GM12872 (cell line): ENCODE results near the gene COA1.

Experiments
- TF ChIP-seq, protein P1 (sequence below): IDR thresholded peaks from 3 replicates; pipeline ENCODE4 v1.5.1; 2011; ENCODE audit warnings: low read depth, mild to moderate bottlenecking, low read length, moderate library complexity; ENCODE audit not compliant: insufficient read depth

Gene COA1

DNA sequence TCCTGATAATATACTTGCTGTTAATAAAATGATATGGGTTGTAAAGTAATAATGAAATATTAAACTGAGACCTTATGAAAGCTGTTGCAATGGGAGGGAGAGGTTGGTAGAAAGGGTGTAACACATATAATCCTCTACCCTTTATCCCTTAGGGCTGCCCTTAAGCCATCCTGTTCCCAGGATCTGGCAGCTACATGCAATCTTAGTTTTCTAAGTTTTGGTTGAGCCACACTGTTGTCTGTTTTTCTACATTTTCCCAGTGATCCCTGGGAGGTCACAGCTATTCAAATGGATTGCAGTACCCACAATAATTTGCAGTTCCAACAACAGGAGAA is 6.3 kb downstream of the COA1 start:
- TF ChIP-seq, protein P1, sequence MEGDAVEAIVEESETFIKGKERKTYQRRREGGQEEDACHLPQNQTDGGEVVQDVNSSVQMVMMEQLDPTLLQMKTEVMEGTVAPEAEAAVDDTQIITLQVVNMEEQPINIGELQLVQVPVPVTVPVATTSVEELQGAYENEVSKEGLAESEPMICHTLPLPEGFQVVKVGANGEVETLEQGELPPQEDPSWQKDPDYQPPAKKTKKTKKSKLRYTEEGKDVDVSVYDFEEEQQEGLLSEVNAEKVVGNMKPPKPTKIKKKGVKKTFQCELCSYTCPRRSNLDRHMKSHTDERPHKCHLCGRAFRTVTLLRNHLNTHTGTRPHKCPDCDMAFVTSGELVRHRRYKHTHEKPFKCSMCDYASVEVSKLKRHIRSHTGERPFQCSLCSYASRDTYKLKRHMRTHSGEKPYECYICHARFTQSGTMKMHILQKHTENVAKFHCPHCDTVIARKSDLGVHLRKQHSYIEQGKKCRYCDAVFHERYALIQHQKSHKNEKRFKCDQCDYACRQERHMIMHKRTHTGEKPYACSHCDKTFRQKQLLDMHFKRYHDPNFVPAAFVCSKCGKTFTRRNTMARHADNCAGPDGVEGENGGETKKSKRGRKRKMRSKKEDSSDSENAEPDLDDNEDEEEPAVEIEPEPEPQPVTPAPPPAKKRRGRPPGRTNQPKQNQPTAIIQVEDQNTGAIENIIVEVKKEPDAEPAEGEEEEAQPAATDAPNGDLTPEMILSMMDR: no peak

DNA sequence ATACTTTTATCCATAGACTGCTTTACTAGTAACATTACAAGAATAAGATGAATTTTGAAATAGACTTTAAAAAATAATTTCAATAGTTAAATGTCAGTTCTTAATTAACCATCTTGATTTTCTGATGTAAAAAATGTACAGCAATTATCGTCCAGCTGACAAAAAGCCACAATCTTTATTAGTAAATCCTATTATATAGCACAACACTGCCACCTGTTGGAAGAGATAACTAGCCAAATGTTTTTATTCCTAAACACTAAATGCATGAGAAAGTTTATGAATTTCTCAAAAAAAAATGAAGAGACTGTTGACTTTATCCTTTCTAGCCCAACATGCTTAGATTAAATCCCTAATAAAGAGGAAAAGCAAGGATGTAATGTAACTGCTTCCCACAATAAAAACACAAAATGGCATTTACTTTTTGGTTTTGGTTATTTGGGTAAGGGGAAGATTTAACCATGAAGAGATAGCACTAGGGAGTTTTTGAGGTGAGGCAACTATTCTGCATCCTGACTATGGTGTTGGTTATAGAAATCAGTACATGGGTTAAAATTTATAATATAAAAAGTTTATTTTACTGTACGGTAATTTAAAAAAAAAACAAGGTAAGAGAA is 8.0 kb downstream of the COA1 start:
- TF ChIP-seq, protein P1: peak; percentile 46; the same call in 2 of the 3 replicates

DNA sequence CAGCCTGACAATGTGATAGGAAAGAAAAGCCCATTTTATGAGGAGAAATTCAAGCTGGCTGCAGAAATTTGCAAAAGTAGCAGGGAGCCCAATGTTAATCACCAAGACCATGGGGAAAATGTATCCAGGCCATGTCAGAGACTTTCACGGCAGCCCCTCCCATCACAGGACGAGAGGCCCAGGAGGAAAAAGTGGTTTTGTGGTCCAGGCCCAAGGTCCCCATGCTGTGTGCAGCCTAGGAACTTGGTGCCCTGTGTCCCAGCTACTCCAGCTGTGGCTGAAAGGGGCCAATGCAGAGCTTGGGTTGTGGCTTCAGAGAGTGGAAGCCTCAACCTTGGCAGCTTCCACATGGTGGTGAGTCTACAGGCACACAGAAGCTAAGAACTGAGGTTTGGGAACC is 12.7 kb downstream of the COA1 start:
- TF ChIP-seq, protein P1: no peak

DNA sequence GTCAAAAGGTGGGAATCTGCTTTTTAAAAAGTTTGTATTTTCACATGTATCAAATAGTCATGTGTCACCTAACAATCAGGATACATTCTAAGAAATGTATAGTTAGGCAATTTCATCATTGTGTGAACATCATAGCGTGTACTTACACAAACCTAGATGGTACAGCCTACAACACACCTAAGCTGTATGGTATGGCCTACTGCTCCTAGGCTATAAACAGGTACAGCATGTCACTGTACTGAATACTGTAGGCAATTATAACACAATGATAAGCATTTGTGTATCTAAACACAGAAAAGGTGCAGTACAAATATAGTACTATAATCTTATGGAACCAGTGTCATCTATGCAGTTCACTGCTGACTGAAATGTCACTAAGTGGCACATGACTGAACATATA is 17.8 kb downstream of the COA1 start:
- TF ChIP-seq, protein P1: no peak

DNA sequence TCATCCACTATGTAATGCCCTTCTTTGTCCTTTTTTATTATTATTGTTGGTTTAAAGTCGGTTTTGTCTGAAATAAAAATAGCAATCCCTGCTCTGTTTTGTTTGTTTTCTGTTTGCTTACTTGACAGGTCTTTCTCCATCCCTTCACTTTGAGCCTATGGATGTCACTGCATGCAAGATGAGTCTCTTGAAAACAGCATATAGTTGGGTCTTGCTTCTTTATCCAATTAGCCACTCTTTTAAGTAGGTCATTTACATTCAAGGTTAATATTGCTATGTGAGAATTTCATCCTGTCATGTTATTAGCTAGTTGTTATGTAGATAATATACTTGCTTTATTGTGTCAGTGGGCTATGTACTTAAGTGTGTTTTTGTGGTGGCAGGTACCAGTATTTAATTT is 25.8 kb downstream of the COA1 start:
- TF ChIP-seq, protein P1: no peak

DNA sequence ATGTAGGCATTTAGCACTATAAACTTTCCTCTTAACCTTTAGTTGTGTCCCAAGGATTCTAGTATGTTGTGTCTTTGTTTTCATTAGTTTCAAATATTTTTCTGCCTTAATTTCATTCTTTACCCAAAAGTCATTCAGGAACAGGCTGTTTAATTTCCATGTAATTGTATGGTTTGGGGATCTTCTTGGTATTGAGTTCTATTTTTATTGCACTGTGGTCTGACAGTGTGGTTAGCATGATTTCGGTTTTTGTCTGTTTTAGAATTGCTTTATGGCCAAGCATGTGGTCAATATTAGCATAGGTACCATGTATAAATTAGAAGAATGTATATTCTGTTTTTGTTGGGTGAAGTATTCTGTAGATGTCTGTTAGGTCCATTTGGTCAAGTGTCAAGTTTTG is 26.3 kb downstream of the COA1 start:
- TF ChIP-seq, protein P1: no peak

DNA sequence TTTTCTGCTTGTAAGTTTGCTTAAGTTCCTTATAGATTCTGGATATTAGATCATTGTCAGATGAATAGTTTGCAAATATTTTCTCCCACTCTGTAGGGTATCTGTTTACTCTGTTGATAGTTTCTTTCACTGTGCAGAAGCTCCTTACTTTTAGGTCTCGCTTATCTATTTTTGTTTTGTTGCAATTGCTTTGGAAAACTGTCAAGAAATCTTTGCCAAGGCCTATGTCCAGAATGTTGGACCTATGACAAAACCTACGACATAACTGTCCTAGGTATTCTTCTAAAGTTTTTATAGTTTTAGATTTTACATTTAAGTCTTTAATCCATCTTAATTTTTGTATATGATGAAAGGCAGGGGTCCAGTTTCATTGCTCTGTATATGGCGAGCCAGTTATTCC is 27.4 kb downstream of the COA1 start:
- TF ChIP-seq, protein P1: no peak
